Progenitor cell of endocrine pancreas (in vitro differentiated cells): ENCODE results near the gene TTC34. TPM values are rescaled to one million over a fixed set of nuclear protein-coding genes. Genes with fewer than 3 reads are reported as not detected.

Experiments
- DNase-seq: peaks from one replicate; pipeline ENCODE4 v3.0.0; 2021; ENCODE audit warnings: low spot score; ENCODE audit not compliant: unreplicated experiment
- H3K27ac Mint-ChIP-seq: 2 replicates; pipeline ENCODE4 v1.8.0; 2021; ENCODE audit warnings: mild to moderate bottlenecking, moderate library complexity, mixed read lengths
- H3K27me3 Mint-ChIP-seq: 2 replicates; pipeline ENCODE4 v1.8.0; 2021; ENCODE audit warnings: mixed read lengths
- H3K36me3 Mint-ChIP-seq: 2 replicates; pipeline ENCODE4 v1.8.0; 2022; ENCODE audit warnings: mixed read lengths; ENCODE audit not compliant: insufficient read depth
- H3K4me1 Mint-ChIP-seq: 2 replicates; pipeline ENCODE4 v1.8.0; 2021; ENCODE audit warnings: low read depth, mixed read lengths
- H3K4me3 Mint-ChIP-seq: 2 replicates; pipeline ENCODE4 v1.8.0; 2021; ENCODE audit warnings: low read depth, mild to moderate bottlenecking, moderate library complexity, mixed read lengths
- H3K9me3 Mint-ChIP-seq: 2 replicates; pipeline ENCODE4 v1.8.0; 2021; ENCODE audit warnings: low read depth, mixed read lengths
- CTCF ChIP-seq: fragments of 200-600 bp; sonication (generic); IDR thresholded peaks from one replicate; pipeline ENCODE4 v1.5.0; 2021; ENCODE audit warnings: antibody characterized with exemption, mild to moderate bottlenecking; ENCODE audit not compliant: unreplicated experiment
- total RNA-seq: library from RNA; stranded (reverse); gene quantifications from 2 replicates; pipeline ENCODE4 v1.2.1, GENCODE V29; 2021

The TTC34 gene
- total RNA-seq, 1 donor from 2014 or later: 3.1 TPM

GRCh38 chr1:2805801-2806430 lies 4.4 kb upstream of the TTC34 start:
- H3K27ac Mint-ChIP-seq: no peak overlapping the region
- peaks cover 10% of the 10 kb centered on the region for H3K9me3 Mint-ChIP-seq
- H3K27me3 Mint-ChIP-seq: no peaks in the 10 kb centered on the region
- H3K36me3 Mint-ChIP-seq: peaks cover 2% of the 10 kb centered on the region
- no peaks in the 10 kb centered on the region for H3K4me1 Mint-ChIP-seq
- no peak for TF ChIP-seq CTCF
- H3K4me3 Mint-ChIP-seq: no peak overlapping the region
- no peak for DNase-seq

- Mint-ChIP-seq H3K4me1 (no peaks in the 10 kb centered on the region), H3K27me3 (no peaks in the 10 kb centered on the region), H3K9me3 (peaks cover 10% of the 10 kb centered on the region), H3K36me3 (peaks cover 2% of the 10 kb centered on the region), H3K27ac (no peak overlapping the region), H3K4me3 (no peak overlapping the region)
- TF ChIP-seq CTCF: no peak
- no peak for DNase-seq
Observed at GRCh38 chr1:2804628-2805351, 3.3 kb upstream of the TTC34 start.

- H3K27ac Mint-ChIP-seq: no peak overlapping the region
- peaks cover 14% of the 10 kb centered on the region for H3K9me3 Mint-ChIP-seq
- H3K36me3 Mint-ChIP-seq: peaks cover 4% of the 10 kb centered on the region
- no peaks in the 10 kb centered on the region for H3K27me3 Mint-ChIP-seq
- no peak for TF ChIP-seq CTCF
- no peak overlapping the region for H3K4me3 Mint-ChIP-seq
- no peaks in the 10 kb centered on the region for H3K4me1 Mint-ChIP-seq
- no peak for DNase-seq
Observed at GRCh38 chr1:2803931-2804627, 2.6 kb upstream of the TTC34 start.

- TF ChIP-seq CTCF: no peak
- H3K9me3 Mint-ChIP-seq: peaks cover 14% of the 10 kb centered on the region
Observed at GRCh38 chr1:2803086-2803930, 1.8 kb upstream of the TTC34 start.

More at GRCh38 chr1:2803086-2803930, 1.8 kb upstream of the TTC34 start:
- Mint-ChIP-seq H3K4me1 (no peaks in the 10 kb centered on the region), H3K27me3 (no peaks in the 10 kb centered on the region), H3K27ac (no peak overlapping the region), H3K36me3 (peaks cover 4% of the 10 kb centered on the region), H3K4me3 (no peak overlapping the region)
- no peak for DNase-seq
